ENCODE measurements around the gene CLTCL1.

The CLTCL1 gene

GRCh38 chr22:19184276-19184997 lies 107.1 kb downstream of the CLTCL1 start:
- H3K4me1 ChIP-seq (ENCODE audit: insufficient read depth, low read length): peaks cover 4% of the 10 kb centered on the region
- H3K9me3 ChIP-seq (ENCODE audit: low read length): no peaks in the 10 kb centered on the region
- H3K9ac ChIP-seq (ENCODE audit: low read length): no peak overlapping the region
- H3K27me3 ChIP-seq (ENCODE audit: control insufficient read depth in 1 of 2, insufficient read depth in 2 of 2, low read length in 2 of 2): no peaks in the 10 kb centered on the region
- H3K27ac ChIP-seq (ENCODE audit: low read depth, low read length): no peak overlapping the region
- H3K4me3 ChIP-seq (ENCODE audit: low read depth in 1 of 2, low read length in 2 of 2): no peak overlapping the region
- H3K36me3 ChIP-seq (ENCODE audit: insufficient read depth, low read length): no peaks in the 10 kb centered on the region

- H3K4me3 ChIP-seq (ENCODE audit: low read depth in 1 of 2, low read length in 2 of 2): no peak overlapping the region
- H3K9ac ChIP-seq (ENCODE audit: low read length): no peak overlapping the region
- no peak overlapping the region for H3K27ac ChIP-seq (ENCODE audit: low read depth, low read length)
- H3K9me3 ChIP-seq (ENCODE audit: low read length): no peaks in the 10 kb centered on the region
- peaks cover 8% of the 10 kb centered on the region for H3K4me1 ChIP-seq (ENCODE audit: insufficient read depth, low read length)
- H3K36me3 ChIP-seq (ENCODE audit: insufficient read depth, low read length): no peaks in the 10 kb centered on the region
- no peaks in the 10 kb centered on the region for H3K27me3 ChIP-seq (ENCODE audit: control insufficient read depth in 1 of 2, insufficient read depth in 2 of 2, low read length in 2 of 2)
Measured at GRCh38 chr22:19183216-19183615, 108.3 kb downstream of the CLTCL1 start.

GRCh38 chr22:19182472-19183157 lies 108.9 kb downstream of the CLTCL1 start:
- no peak overlapping the region for H3K9ac ChIP-seq (ENCODE audit: low read length)

GRCh38 chr22:19181786-19182471 lies 109.6 kb downstream of the CLTCL1 start:
- Histone ChIP-seq H3K27me3 (ENCODE audit: control insufficient read depth in 1 of 2, insufficient read depth in 2 of 2, low read length in 2 of 2) (no peaks in the 10 kb centered on the region), H3K4me1 (ENCODE audit: insufficient read depth, low read length) (peaks cover 15% of the 10 kb centered on the region), H3K4me3 (ENCODE audit: low read depth in 1 of 2, low read length in 2 of 2) (no peak overlapping the region), H3K27ac (ENCODE audit: low read depth, low read length) (no peak overlapping the region), H3K36me3 (ENCODE audit: insufficient read depth, low read length) (no peaks in the 10 kb centered on the region), H3K9ac (ENCODE audit: low read length) (no peak overlapping the region), H3K9me3 (ENCODE audit: low read length) (no peaks in the 10 kb centered on the region)

More at GRCh38 chr22:19182472-19183157, 108.9 kb downstream of the CLTCL1 start:
- no peak overlapping the region for H3K4me3 ChIP-seq (ENCODE audit: low read depth in 1 of 2, low read length in 2 of 2)
- H3K36me3 ChIP-seq (ENCODE audit: insufficient read depth, low read length): no peaks in the 10 kb centered on the region
- H3K4me1 ChIP-seq (ENCODE audit: insufficient read depth, low read length): peaks cover 8% of the 10 kb centered on the region
- no peak overlapping the region for H3K27ac ChIP-seq (ENCODE audit: low read depth, low read length)
- no peaks in the 10 kb centered on the region for H3K27me3 ChIP-seq (ENCODE audit: control insufficient read depth in 1 of 2, insufficient read depth in 2 of 2, low read length in 2 of 2)
- H3K9me3 ChIP-seq (ENCODE audit: low read length): no peaks in the 10 kb centered on the region

GRCh38 chr22:19180740-19181410 lies 110.6 kb downstream of the CLTCL1 start:
- no peaks in the 10 kb centered on the region for H3K9me3 ChIP-seq (ENCODE audit: low read length)
- no peaks in the 10 kb centered on the region for H3K36me3 ChIP-seq (ENCODE audit: insufficient read depth, low read length)
- no peaks in the 10 kb centered on the region for H3K27me3 ChIP-seq (ENCODE audit: control insufficient read depth in 1 of 2, insufficient read depth in 2 of 2, low read length in 2 of 2)
- H3K4me3 ChIP-seq (ENCODE audit: low read depth in 1 of 2, low read length in 2 of 2): no peak overlapping the region
- peaks cover 19% of the 10 kb centered on the region for H3K4me1 ChIP-seq (ENCODE audit: insufficient read depth, low read length)
- H3K27ac ChIP-seq (ENCODE audit: low read depth, low read length): no peak overlapping the region
- H3K9ac ChIP-seq (ENCODE audit: low read length): no peak overlapping the region

- Histone ChIP-seq H3K4me1 (ENCODE audit: insufficient read depth, low read length) (peaks cover 19% of the 10 kb centered on the region), H3K27me3 (ENCODE audit: control insufficient read depth in 1 of 2, insufficient read depth in 2 of 2, low read length in 2 of 2) (no peaks in the 10 kb centered on the region), H3K4me3 (ENCODE audit: low read depth in 1 of 2, low read length in 2 of 2) (no peak overlapping the region), H3K36me3 (ENCODE audit: insufficient read depth, low read length) (no peaks in the 10 kb centered on the region), H3K9me3 (ENCODE audit: low read length) (no peaks in the 10 kb centered on the region), H3K9ac (ENCODE audit: low read length) (no peak overlapping the region), H3K27ac (ENCODE audit: low read depth, low read length) (no peak overlapping the region)
Measured at GRCh38 chr22:19180234-19180633, 111.3 kb downstream of the CLTCL1 start.

GRCh38 chr22:19179497-19180048 lies 111.9 kb downstream of the CLTCL1 start:
- Histone ChIP-seq H3K9ac (ENCODE audit: low read length) (peak overlapping the region; percentile 38), H3K9me3 (ENCODE audit: low read length) (no peaks in the 10 kb centered on the region), H3K4me1 (ENCODE audit: insufficient read depth, low read length) (peaks cover 21% of the 10 kb centered on the region), H3K27ac (ENCODE audit: low read depth, low read length) (peak overlapping the region; percentile 61), H3K36me3 (ENCODE audit: insufficient read depth, low read length) (no peaks in the 10 kb centered on the region), H3K27me3 (ENCODE audit: control insufficient read depth in 1 of 2, insufficient read depth in 2 of 2, low read length in 2 of 2) (no peaks in the 10 kb centered on the region), H3K4me3 (ENCODE audit: low read depth in 1 of 2, low read length in 2 of 2) (peak overlapping the region in 1 of 2 donors; percentile 74)

GRCh38 chr22:19178657-19179496 lies 112.6 kb downstream of the CLTCL1 start, which contains the start of gene SLC25A1:
TSS of gene SLC25A1 (minus strand) at chr22:19178736. CDS start at chr22:19178673, 63 bp downstream.
- Histone ChIP-seq H3K36me3 (ENCODE audit: insufficient read depth, low read length) (no peaks in the 10 kb centered on the region), H3K9me3 (ENCODE audit: low read length) (no peaks in the 10 kb centered on the region), H3K27ac (ENCODE audit: low read depth, low read length) (peak within 1 kb of the TSS; percentile 62), H3K4me3 (ENCODE audit: low read depth in 1 of 2, low read length in 2 of 2) (peak within 1 kb of the TSS; percentile 66 to 74), H3K27me3 (ENCODE audit: control insufficient read depth in 1 of 2, insufficient read depth in 2 of 2, low read length in 2 of 2) (no peaks in the 10 kb centered on the region), H3K4me1 (ENCODE audit: insufficient read depth, low read length) (peaks cover 24% of the 10 kb centered on the region), H3K9ac (ENCODE audit: low read length) (peak within 1 kb of the TSS; percentile 38)

GRCh38 chr22:19178065-19178656 lies 113.4 kb downstream of the CLTCL1 start:
- H3K4me1 ChIP-seq (ENCODE audit: insufficient read depth, low read length): peaks cover 24% of the 10 kb centered on the region
- H3K27me3 ChIP-seq (ENCODE audit: control insufficient read depth in 1 of 2, insufficient read depth in 2 of 2, low read length in 2 of 2): no peaks in the 10 kb centered on the region
- peak overlapping the region; percentile 62 for H3K27ac ChIP-seq (ENCODE audit: low read depth, low read length)
- no peak overlapping the region for H3K9ac ChIP-seq (ENCODE audit: low read length)
- peak overlapping the region; percentile 60 to 66 for H3K4me3 ChIP-seq (ENCODE audit: low read depth in 1 of 2, low read length in 2 of 2)
- H3K9me3 ChIP-seq (ENCODE audit: low read length): no peaks in the 10 kb centered on the region
- no peaks in the 10 kb centered on the region for H3K36me3 ChIP-seq (ENCODE audit: insufficient read depth, low read length)
